H1 (cell line): ENCODE results near the gene GATC.
"Not testable (repeated sequence)": the region's sequence is repeated elsewhere in the genome, so short reads cannot be mapped to it uniquely, and the experiment has no call there.

Source experiments
- CEBPB ChIP-seq: IDR thresholded peaks from 2 replicates; pipeline ENCODE4 v1.6.1; 2012; ENCODE audit warnings: low read depth, low read length
- CTCF ChIP-seq, 3 experiments: IDR thresholded peaks; 1 replicate in 2 of 3; 2 replicates in 1 of 3; pipeline versions ENCODE4 v1.5.1 to v1.6.1; 2011; ENCODE audit warnings: low read length in 3 of 3, mild to moderate bottlenecking in 3 of 3, inconsistent platforms in 2 of 3, low read depth in 1 of 3, moderate library complexity in 1 of 3; ENCODE audit not compliant: insufficient read depth in 1 of 3; ENCODE audit errors: control extremely low read depth in 1 of 3
- GTF2F1 ChIP-seq: IDR thresholded peaks from 2 replicates; pipeline ENCODE4 v1.6.1; 2012; ENCODE audit warnings: low read depth, low read length, improper control_type of control experiment, borderline replicate concordance
- MAX ChIP-seq: IDR thresholded peaks from 2 replicates; pipeline ENCODE4 v1.6.1; 2012; ENCODE audit warnings: inconsistent platforms
- POLR2AphosphoS5 ChIP-seq: IDR thresholded peaks from 2 replicates; pipeline ENCODE4 v1.6.1; 2011; ENCODE audit warnings: low read depth, low read length

- TF ChIP-seq CTCF (IDR thresholded peaks at IDR 0.05; ENCODE audit: control extremely low read depth in 1 of 3, insufficient read depth in 1 of 3, low read depth in 1 of 3, low read length in 3 of 3); CEBPB; POLR2AphosphoS5; GTF2F1; MAX: not testable (repeated sequence)
Measured at GRCh38 chr12:120452524-120452923, 6.3 kb downstream of the GATC start.
